ENCODE data around the gene NMRK1. TPM values are rescaled to one million over a fixed set of nuclear protein-coding genes. Genes with fewer than 3 reads are reported as not detected.

NMRK1 gene
- total and polyA plus RNA-seq, 2 of the 13 experiments (the other 11 are each of a cell fraction or from before 2014, with no cell fraction given) = 9.1 to 12.9 TPM

DNA sequence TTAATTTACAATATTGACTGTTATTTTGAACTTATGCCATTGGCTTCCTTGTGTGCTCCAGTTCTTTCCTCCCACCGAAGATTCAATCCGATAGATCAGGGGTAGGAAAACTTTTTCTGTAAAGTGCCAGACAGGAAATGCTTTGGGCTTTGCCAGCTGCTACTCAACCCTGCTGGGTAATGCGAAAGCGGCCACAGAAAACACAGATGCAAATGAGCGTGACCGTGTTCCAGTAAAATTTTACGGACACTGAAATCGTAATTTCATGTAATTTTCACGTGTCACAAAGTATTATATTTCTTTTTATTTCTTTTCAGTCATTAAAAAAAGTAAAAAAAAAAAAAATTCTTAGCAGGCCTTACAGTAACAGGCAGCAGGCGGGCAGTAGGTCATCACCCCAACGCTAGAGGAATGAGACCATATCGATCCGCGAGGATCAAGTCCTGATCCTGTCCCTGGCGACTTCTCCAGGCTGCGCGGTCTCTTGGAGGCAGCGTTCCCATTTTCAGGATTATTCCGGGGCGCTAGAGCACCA lies 599 bp downstream of the NMRK1 start (continued):
- no peak for TF ChIP-seq ZXDC (CRISPR knock-in tag; IDR thresholded peaks at IDR 0.05)
- no peak for TF ChIP-seq GATAD1 (CRISPR knock-in tag; IDR thresholded peaks at IDR 0.05)
- TF ChIP-seq CBFB (CRISPR knock-in tag; IDR thresholded peaks at IDR 0.05) = no peak
- TF ChIP-seq, protein P1, sequence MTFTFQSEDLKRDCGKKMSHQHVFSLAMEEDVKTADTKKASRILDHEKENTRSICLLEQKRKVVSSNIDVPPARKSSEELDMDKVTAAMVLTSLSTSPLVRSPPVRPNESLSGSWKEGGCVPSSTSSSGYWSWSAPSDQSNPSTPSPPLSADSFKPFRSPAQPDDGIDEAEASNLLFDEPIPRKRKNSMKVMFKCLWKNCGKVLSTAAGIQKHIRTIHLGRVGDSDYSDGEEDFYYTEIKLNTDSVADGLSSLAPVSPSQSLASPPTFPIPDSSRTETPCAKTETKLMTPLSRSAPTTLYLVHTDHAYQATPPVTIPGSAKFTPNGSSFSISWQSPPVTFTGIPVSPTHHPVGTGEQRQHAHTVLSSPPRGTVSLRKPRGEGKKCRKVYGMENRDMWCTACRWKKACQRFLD (CRISPR knock-in tag; IDR thresholded peaks at IDR 0.05; ENCODE audit: borderline replicate concordance) = no peak
- TF ChIP-seq MXD3 (CRISPR knock-in tag; IDR thresholded peaks at IDR 0.05) = 0 out of 2 replicates have a peak, but pooled peaks have one; percentile 28
- no peak for TF ChIP-seq FOXM1 (CRISPR knock-in tag; IDR thresholded peaks at IDR 0.05)
- TF ChIP-seq ZBTB10 (CRISPR knock-in tag; IDR thresholded peaks at IDR 0.05; ENCODE audit: borderline replicate concordance) = no peak
- TF ChIP-seq, protein P2, sequence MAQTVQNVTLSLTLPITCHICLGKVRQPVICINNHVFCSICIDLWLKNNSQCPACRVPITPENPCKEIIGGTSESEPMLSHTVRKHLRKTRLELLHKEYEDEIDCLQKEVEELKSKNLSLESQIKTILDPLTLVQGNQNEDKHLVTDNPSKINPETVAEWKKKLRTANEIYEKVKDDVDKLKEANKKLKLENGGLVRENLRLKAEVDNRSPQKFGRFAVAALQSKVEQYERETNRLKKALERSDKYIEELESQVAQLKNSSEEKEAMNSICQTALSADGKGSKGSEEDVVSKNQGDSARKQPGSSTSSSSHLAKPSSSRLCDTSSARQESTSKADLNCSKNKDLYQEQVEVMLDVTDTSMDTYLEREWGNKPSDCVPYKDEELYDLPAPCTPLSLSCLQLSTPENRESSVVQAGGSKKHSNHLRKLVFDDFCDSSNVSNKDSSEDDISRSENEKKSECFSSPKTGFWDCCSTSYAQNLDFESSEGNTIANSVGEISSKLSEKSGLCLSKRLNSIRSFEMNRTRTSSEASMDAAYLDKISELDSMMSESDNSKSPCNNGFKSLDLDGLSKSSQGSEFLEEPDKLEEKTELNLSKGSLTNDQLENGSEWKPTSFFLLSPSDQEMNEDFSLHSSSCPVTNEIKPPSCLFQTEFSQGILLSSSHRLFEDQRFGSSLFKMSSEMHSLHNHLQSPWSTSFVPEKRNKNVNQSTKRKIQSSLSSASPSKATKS (CRISPR knock-in tag; IDR thresholded peaks at IDR 0.05) = no peak
- no peak for TF ChIP-seq FOXJ3 (CRISPR knock-in tag; IDR thresholded peaks at IDR 0.05; ENCODE audit: borderline replicate concordance)
- TF ChIP-seq SP4 (CRISPR knock-in tag; IDR thresholded peaks at IDR 0.05) = no peak
- no peak for TF ChIP-seq ZNF17 (CRISPR knock-in tag; IDR thresholded peaks at IDR 0.05)
- no peak for TF ChIP-seq CEBPG (CRISPR knock-in tag; IDR thresholded peaks at IDR 0.05)
- no peak for TF ChIP-seq ELF3 (CRISPR knock-in tag; IDR thresholded peaks at IDR 0.05)
- no peak for TF ChIP-seq DR1 (CRISPR knock-in tag; IDR thresholded peaks at IDR 0.05)
- no peak for TF ChIP-seq ZNF317 (CRISPR knock-in tag; IDR thresholded peaks at IDR 0.05)
- TF ChIP-seq PRMT3 (CRISPR knock-in tag; IDR thresholded peaks at IDR 0.05; ENCODE audit: borderline replicate concordance, low read depth) = no peak
- no peak for TF ChIP-seq ZKSCAN5 (CRISPR knock-in tag; IDR thresholded peaks at IDR 0.05)
- TF ChIP-seq, protein P3, sequence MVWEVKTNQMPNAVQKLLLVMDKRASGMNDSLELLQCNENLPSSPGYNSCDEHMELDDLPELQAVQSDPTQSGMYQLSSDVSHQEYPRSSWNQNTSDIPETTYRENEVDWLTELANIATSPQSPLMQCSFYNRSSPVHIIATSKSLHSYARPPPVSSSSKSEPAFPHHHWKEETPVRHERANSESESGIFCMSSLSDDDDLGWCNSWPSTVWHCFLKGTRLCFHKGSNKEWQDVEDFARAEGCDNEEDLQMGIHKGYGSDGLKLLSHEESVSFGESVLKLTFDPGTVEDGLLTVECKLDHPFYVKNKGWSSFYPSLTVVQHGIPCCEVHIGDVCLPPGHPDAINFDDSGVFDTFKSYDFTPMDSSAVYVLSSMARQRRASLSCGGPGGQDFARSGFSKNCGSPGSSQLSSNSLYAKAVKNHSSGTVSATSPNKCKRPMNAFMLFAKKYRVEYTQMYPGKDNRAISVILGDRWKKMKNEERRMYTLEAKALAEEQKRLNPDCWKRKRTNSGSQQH (CRISPR knock-in tag; IDR thresholded peaks at IDR 0.05; ENCODE audit: low read depth) = no peak
- TF ChIP-seq CHD4 (IDR thresholded peaks at IDR 0.05; ENCODE audit: borderline replicate concordance, low read length) = no peak; the same call in 1 of the 2 replicates
- no peak for TF ChIP-seq NCOA2 (CRISPR knock-in tag; IDR thresholded peaks at IDR 0.05)

Measured in HepG2 (cell line).